Endothelial cell (in vitro differentiated cells): ENCODE data around the gene FOXN4. TPM values are rescaled to one million over a fixed set of nuclear protein-coding genes. Genes with fewer than 3 reads are reported as not detected.

Experiments used
- DNase-seq: peaks from one replicate; pipeline ENCODE4 v3.0.0; 2021; ENCODE audit warnings: low spot score
- H3K27ac Mint-ChIP-seq: one replicate; pipeline ENCODE4 v1.8.0; 2021; ENCODE audit warnings: mixed read lengths, inconsistent platforms; ENCODE audit not compliant: unreplicated experiment
- H3K27me3 Mint-ChIP-seq: one replicate; pipeline ENCODE4 v1.8.0; 2021; ENCODE audit warnings: mild to moderate bottlenecking, moderate library complexity, mixed read lengths, inconsistent platforms; ENCODE audit not compliant: unreplicated experiment
- H3K36me3 Mint-ChIP-seq: one replicate; pipeline ENCODE4 v1.8.0; 2021; ENCODE audit warnings: mild to moderate bottlenecking, low read depth, mixed read lengths, inconsistent platforms; ENCODE audit not compliant: unreplicated experiment
- H3K4me1 Mint-ChIP-seq: one replicate; pipeline ENCODE4 v1.8.0; 2021; ENCODE audit warnings: mild to moderate bottlenecking, mixed read lengths, inconsistent platforms; ENCODE audit not compliant: unreplicated experiment
- H3K4me3 Mint-ChIP-seq: one replicate; pipeline ENCODE4 v1.8.0; 2021; ENCODE audit warnings: mild to moderate bottlenecking, mixed read lengths, inconsistent platforms; ENCODE audit not compliant: unreplicated experiment
- H3K9me3 Mint-ChIP-seq: one replicate; pipeline ENCODE4 v1.8.0; 2021; ENCODE audit warnings: mixed read lengths, inconsistent platforms; ENCODE audit not compliant: unreplicated experiment
- total RNA-seq: library from RNA; stranded (reverse); fragmentation: NEBNext Ultra II Directional; extraction: Animal tissue kit (Norgen Biotek cat#: 25700); gene quantifications from one replicate; pipeline ENCODE4 v1.2.1, GENCODE V29; 2021; ENCODE audit not compliant: unreplicated experiment
- TF ChIP-seq, protein P1 (sequence below): fragments of 200-600 bp; sonication (generic); IDR thresholded peaks from one replicate; pipeline ENCODE4 v1.5.0; 2021; ENCODE audit warnings: antibody characterized with exemption; ENCODE audit not compliant: unreplicated experiment

The FOXN4 gene
- total RNA-seq, 1 donor from 2014 or later: not detected

DNA sequence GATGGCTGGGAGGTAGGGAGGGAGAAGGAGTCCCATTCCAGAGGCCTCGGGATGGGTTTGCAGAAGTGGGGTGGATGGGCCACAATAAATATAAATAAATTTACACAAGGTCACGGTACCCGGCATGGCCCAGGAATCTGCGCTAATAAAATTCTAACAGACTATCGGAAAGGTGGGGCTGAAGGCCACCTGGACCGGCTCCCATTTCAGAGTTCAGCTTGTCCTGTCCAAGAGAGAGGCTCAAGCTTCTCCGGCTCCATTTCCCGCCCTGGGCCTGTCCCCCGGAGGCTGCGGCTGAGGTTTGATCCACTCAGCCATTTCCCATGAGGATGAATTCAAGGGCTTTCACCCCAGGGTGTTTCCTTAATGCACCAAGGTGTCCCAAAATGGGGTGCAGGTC lies 30.2 kb downstream of the FOXN4 start:
- TF ChIP-seq, protein P1, sequence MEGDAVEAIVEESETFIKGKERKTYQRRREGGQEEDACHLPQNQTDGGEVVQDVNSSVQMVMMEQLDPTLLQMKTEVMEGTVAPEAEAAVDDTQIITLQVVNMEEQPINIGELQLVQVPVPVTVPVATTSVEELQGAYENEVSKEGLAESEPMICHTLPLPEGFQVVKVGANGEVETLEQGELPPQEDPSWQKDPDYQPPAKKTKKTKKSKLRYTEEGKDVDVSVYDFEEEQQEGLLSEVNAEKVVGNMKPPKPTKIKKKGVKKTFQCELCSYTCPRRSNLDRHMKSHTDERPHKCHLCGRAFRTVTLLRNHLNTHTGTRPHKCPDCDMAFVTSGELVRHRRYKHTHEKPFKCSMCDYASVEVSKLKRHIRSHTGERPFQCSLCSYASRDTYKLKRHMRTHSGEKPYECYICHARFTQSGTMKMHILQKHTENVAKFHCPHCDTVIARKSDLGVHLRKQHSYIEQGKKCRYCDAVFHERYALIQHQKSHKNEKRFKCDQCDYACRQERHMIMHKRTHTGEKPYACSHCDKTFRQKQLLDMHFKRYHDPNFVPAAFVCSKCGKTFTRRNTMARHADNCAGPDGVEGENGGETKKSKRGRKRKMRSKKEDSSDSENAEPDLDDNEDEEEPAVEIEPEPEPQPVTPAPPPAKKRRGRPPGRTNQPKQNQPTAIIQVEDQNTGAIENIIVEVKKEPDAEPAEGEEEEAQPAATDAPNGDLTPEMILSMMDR: no peak
- Mint-ChIP-seq H3K4me3 (no peak overlapping the region), H3K36me3 (no peaks in the 10 kb centered on the region), H3K4me1 (no peaks in the 10 kb centered on the region), H3K9me3 (no peaks in the 10 kb centered on the region), H3K27ac (no peak overlapping the region), H3K27me3 (no peaks in the 10 kb centered on the region)
- DNase-seq: no peak

GRCh38 chr12:109277899-109278762 lies 31.0 kb downstream of the FOXN4 start:
- TF ChIP-seq, protein P1: no peak

GRCh38 chr12:109277255-109277898 lies 31.7 kb downstream of the FOXN4 start:
- no peaks in the 10 kb centered on the region for H3K4me1 Mint-ChIP-seq
- H3K27ac Mint-ChIP-seq: no peak overlapping the region
- no peaks in the 10 kb centered on the region for H3K27me3 Mint-ChIP-seq
- no peak overlapping the region for H3K4me3 Mint-ChIP-seq
- TF ChIP-seq, protein P1: no peak
- DNase-seq: no peak
- no peaks in the 10 kb centered on the region for H3K9me3 Mint-ChIP-seq
- H3K36me3 Mint-ChIP-seq: no peaks in the 10 kb centered on the region

More at GRCh38 chr12:109277899-109278762, 31.0 kb downstream of the FOXN4 start:
- Mint-ChIP-seq H3K27me3 (no peaks in the 10 kb centered on the region), H3K36me3 (no peaks in the 10 kb centered on the region), H3K9me3 (no peaks in the 10 kb centered on the region), H3K27ac (no peak overlapping the region), H3K4me1 (no peaks in the 10 kb centered on the region), H3K4me3 (no peak overlapping the region)
- no peak for DNase-seq

DNA sequence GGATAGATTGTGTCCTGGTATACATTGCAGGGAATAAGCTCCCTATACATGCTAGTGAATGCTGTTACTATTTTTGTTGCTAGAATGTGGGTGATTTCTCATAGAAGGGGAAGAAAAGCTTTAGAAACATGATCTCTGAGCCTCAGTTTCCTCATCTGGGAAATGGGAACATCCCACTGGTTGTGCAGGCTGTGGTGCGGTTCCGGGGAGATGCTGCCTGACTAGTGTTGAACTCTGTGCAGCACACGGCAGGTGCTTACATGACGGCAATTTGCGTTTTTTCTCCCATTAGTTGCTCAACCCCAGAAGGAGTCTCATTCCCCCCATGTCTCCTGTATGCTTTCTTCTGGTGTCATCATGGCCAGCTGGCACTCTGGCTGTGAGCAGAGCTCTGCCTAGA lies 32.9 kb downstream of the FOXN4 start:
- Mint-ChIP-seq H3K4me1 (no peaks in the 10 kb centered on the region), H3K36me3 (no peaks in the 10 kb centered on the region), H3K27ac (no peak overlapping the region), H3K9me3 (no peaks in the 10 kb centered on the region), H3K4me3 (no peak overlapping the region), H3K27me3 (no peaks in the 10 kb centered on the region)
- DNase-seq: no peak
- TF ChIP-seq, protein P1: no peak

- H3K4me3 Mint-ChIP-seq: no peak overlapping the region
- H3K27ac Mint-ChIP-seq: no peak overlapping the region
- TF ChIP-seq, protein P1: no peak
- no peak for DNase-seq
- H3K36me3 Mint-ChIP-seq: no peaks in the 10 kb centered on the region
- H3K4me1 Mint-ChIP-seq: no peaks in the 10 kb centered on the region
- no peaks in the 10 kb centered on the region for H3K27me3 Mint-ChIP-seq
- H3K9me3 Mint-ChIP-seq: no peaks in the 10 kb centered on the region
Observed at GRCh38 chr12:109275173-109275572, 33.9 kb downstream of the FOXN4 start.
